GM12878 (cell line): ENCODE results near the gene GALNT6.

ENCODE experiments used
- CBX3 ChIP-seq: fragments of 200-600 bp; sonication (generic); IDR thresholded peaks from 2 replicates; pipeline ENCODE4 v1.6.1; 2016; ENCODE audit warnings: low read depth, borderline replicate concordance
- NFXL1 ChIP-seq: fragments of 450-650 bp; IDR thresholded peaks from 2 replicates; pipeline ENCODE4 v1.6.1; 2017; ENCODE audit warnings: antibody characterized with exemption, mild to moderate bottlenecking, borderline replicate concordance
- POLR2AphosphoS5 ChIP-seq: IDR thresholded peaks from 2 replicates; pipeline ENCODE4 v1.6.1; 2011; ENCODE audit warnings: mild to moderate bottlenecking, low read length, inconsistent platforms
- SIN3A ChIP-seq: IDR thresholded peaks from 2 replicates; pipeline ENCODE4 v1.6.1; 2012; ENCODE audit warnings: low read depth, low read length, improper control_type of control experiment
- YY1 ChIP-seq: IDR thresholded peaks from 2 replicates; pipeline ENCODE4 v1.6.1; 2011; ENCODE audit warnings: low read depth, mild to moderate bottlenecking, low read length
- TF ChIP-seq, protein P1 (sequence below): IDR thresholded peaks from 2 replicates; pipeline ENCODE4 v1.6.1; 2011; ENCODE audit warnings: low read depth, low read length, improper control_type of control experiment, borderline replicate concordance
- TF ChIP-seq, protein P2 (sequence below): IDR thresholded peaks from 2 replicates; pipeline ENCODE4 v1.6.1; 2012; ENCODE audit warnings: low read length, inconsistent platforms
- TF ChIP-seq, protein P3 (sequence below), 3 experiments: IDR thresholded peaks in 2 of 3; conservative IDR thresholded peaks in 1 of 3; 2 replicates each; pipeline ENCODE4 v1.5.1; 2011; ENCODE audit warnings: low read depth in 3 of 3, low read length in 3 of 3, mild to moderate bottlenecking in 3 of 3, control low read depth in 2 of 3, moderate library complexity in 2 of 3, inconsistent platforms in 1 of 3, mixed read lengths in 1 of 3; ENCODE audit not compliant: control insufficient read depth in 2 of 3, insufficient read depth in 1 of 3; ENCODE audit errors: extremely low read depth in 1 of 3
- TF ChIP-seq, protein P4 (sequence below): IDR thresholded peaks from 2 replicates; pipeline ENCODE4 v1.6.1; 2012; ENCODE audit warnings: low read depth, low read length, improper control_type of control experiment

DNA sequence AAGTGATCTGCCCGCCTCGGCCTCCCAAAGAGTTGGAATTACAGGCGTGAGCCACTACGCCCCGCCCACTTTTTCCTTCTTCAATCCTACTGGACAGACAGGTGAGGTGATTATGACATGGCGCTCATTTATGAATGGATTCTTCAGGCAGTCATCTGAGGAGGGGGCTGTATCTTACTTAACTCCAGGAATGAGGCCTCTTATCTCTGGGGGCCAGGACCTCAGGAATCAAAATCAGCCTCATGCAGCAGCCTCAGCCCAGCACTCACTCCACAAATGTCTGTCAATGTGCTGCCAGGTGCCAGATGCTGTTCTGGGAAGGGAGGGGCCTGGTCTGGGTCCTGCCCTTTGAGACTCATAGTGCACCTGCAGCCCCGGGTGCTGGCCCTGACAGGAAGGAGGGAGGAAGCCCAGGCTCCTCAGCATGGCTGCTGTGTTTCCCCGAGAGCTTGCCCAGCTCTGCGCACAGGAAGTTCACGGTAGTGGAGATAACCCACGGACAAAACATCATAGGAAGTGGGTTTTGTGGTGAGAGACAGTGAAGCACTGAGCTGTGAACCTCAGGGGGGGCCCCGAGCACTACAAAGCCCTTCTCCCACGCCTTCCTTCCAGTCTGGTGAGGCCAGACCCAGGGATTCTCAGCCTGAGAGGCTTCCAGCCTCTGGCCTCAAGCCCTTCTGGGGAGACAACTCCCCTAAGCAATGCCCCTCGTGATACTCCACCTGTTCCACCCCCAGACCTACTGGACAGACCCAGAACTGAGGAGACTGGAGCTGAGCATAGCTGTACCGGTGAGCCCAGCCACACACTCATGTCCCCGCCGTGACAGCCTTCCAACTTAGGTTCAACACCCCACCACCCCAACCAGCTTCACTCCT lies 22.3 kb downstream of the GALNT6 start:
- TF ChIP-seq CBX3 (no peak), POLR2AphosphoS5 (peak; percentile 57; the same call in 1 of the 2 replicates), SIN3A (no peak), NFXL1 (no peak), YY1 (peak; percentile 93)
- TF ChIP-seq, protein P1, sequence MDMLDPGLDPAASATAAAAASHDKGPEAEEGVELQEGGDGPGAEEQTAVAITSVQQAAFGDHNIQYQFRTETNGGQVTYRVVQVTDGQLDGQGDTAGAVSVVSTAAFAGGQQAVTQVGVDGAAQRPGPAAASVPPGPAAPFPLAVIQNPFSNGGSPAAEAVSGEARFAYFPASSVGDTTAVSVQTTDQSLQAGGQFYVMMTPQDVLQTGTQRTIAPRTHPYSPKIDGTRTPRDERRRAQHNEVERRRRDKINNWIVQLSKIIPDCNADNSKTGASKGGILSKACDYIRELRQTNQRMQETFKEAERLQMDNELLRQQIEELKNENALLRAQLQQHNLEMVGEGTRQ, result no peak
- TF ChIP-seq, protein P2, sequence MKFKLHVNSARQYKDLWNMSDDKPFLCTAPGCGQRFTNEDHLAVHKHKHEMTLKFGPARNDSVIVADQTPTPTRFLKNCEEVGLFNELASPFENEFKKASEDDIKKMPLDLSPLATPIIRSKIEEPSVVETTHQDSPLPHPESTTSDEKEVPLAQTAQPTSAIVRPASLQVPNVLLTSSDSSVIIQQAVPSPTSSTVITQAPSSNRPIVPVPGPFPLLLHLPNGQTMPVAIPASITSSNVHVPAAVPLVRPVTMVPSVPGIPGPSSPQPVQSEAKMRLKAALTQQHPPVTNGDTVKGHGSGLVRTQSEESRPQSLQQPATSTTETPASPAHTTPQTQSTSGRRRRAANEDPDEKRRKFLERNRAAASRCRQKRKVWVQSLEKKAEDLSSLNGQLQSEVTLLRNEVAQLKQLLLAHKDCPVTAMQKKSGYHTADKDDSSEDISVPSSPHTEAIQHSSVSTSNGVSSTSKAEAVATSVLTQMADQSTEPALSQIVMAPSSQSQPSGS, result peak; percentile 98
- TF ChIP-seq, protein P3, sequence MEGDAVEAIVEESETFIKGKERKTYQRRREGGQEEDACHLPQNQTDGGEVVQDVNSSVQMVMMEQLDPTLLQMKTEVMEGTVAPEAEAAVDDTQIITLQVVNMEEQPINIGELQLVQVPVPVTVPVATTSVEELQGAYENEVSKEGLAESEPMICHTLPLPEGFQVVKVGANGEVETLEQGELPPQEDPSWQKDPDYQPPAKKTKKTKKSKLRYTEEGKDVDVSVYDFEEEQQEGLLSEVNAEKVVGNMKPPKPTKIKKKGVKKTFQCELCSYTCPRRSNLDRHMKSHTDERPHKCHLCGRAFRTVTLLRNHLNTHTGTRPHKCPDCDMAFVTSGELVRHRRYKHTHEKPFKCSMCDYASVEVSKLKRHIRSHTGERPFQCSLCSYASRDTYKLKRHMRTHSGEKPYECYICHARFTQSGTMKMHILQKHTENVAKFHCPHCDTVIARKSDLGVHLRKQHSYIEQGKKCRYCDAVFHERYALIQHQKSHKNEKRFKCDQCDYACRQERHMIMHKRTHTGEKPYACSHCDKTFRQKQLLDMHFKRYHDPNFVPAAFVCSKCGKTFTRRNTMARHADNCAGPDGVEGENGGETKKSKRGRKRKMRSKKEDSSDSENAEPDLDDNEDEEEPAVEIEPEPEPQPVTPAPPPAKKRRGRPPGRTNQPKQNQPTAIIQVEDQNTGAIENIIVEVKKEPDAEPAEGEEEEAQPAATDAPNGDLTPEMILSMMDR (IDR thresholded peaks at IDR 0.05 in 2 of 3, conservative IDR thresholded peaks at IDR 0.05 in 1 of 3; ENCODE audit: control insufficient read depth in 2 of 3, extremely low read depth in 1 of 3, insufficient read depth in 1 of 3, low read depth in 3 of 3, low read length in 3 of 3), result no peak
- TF ChIP-seq, protein P4, sequence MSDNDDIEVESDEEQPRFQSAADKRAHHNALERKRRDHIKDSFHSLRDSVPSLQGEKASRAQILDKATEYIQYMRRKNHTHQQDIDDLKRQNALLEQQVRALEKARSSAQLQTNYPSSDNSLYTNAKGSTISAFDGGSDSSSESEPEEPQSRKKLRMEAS, result no peak; the same call in 1 of the 2 replicates
